AG04450 (cell line): ENCODE measurements around the gene SAP130. TPM values are rescaled to one million over a fixed set of nuclear protein-coding genes. Genes with fewer than 3 reads are reported as not detected.

Experiments
- CTCF ChIA-PET: fragments of 300-600, 350-600 bp; formaldehyde crosslinking; extraction: SDS; loops from one replicate; lab custom pipeline; 2022; ENCODE audit warnings: antibody characterized with exemption, inconsistent platforms; lab: Charles Lee
- POLR2A ChIA-PET: fragments of 350-600 bp; formaldehyde crosslinking; extraction: SDS; loops from one replicate; lab custom pipeline; 2021; ENCODE audit warnings: antibody characterized with exemption, inconsistent platforms; lab: Yijun Ruan, JAX
- DNase-seq: peaks from one replicate; pipeline ENCODE4 v3.0.0-alpha.2; 2011; ENCODE audit warnings: low read depth, low spot score
- H3K27ac ChIP-seq: one replicate; pipeline ENCODE4 v1.5.1; 2012; ENCODE audit warnings: low read depth, low read length, control low read depth
- H3K27me3 ChIP-seq: one replicate; pipeline ENCODE4 v1.6.0; 2012; ENCODE audit warnings: low read length; ENCODE audit not compliant: control insufficient read depth, insufficient read depth
- H3K4me3 ChIP-seq: 2 replicates; pipeline ENCODE4 v1.5.1; 2011; ENCODE audit warnings: mild to moderate bottlenecking, low read depth, low read length, control low read depth
- H3K9me3 ChIP-seq: 2 replicates; pipeline ENCODE4 v1.5.1; 2012; ENCODE audit warnings: low read length; ENCODE audit not compliant: control insufficient read depth, insufficient read depth
- polyA plus RNA-seq: library from polyadenylated mRNA; depleted of rRNA; stranded (reverse); fragments of >200 nt; gene quantifications from 2 replicates; pipeline ENCODE4 v1.2.3, GENCODE V29; 2011
- TF ChIP-seq, protein P1 (sequence below): IDR thresholded peaks from 2 replicates; pipeline ENCODE4 v1.5.1; 2011; ENCODE audit warnings: low read depth, low read length, control low read depth, inconsistent platforms

SAP130 gene
- polyA plus RNA-seq, 1 experiment = 13.3 TPM

- ChIA-PET CTCF (no interaction called here), POLR2A (no interaction called here)
These were observed 11.2 kb downstream of the SAP130 start for GRCh38 chr2:128016620-128017019.

GRCh38 chr2:128012698-128013097 is 15.2 kb downstream of the SAP130 start:
- ChIA-PET POLR2A (no interaction called here), CTCF (no interaction called here)
- H3K27me3 ChIP-seq = no peaks in the 10 kb centered on the region
- DNase-seq = no peak
- no peak overlapping the region for H3K4me3 ChIP-seq
- TF ChIP-seq, protein P1, sequence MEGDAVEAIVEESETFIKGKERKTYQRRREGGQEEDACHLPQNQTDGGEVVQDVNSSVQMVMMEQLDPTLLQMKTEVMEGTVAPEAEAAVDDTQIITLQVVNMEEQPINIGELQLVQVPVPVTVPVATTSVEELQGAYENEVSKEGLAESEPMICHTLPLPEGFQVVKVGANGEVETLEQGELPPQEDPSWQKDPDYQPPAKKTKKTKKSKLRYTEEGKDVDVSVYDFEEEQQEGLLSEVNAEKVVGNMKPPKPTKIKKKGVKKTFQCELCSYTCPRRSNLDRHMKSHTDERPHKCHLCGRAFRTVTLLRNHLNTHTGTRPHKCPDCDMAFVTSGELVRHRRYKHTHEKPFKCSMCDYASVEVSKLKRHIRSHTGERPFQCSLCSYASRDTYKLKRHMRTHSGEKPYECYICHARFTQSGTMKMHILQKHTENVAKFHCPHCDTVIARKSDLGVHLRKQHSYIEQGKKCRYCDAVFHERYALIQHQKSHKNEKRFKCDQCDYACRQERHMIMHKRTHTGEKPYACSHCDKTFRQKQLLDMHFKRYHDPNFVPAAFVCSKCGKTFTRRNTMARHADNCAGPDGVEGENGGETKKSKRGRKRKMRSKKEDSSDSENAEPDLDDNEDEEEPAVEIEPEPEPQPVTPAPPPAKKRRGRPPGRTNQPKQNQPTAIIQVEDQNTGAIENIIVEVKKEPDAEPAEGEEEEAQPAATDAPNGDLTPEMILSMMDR = no peak
- no peak overlapping the region for H3K27ac ChIP-seq
- H3K9me3 ChIP-seq = no peaks in the 10 kb centered on the region

More at GRCh38 chr2:128016620-128017019, 11.2 kb downstream of the SAP130 start:
- no peaks in the 10 kb centered on the region for H3K27me3 ChIP-seq
- H3K9me3 ChIP-seq = no peaks in the 10 kb centered on the region
- TF ChIP-seq, protein P1 = no peak
- no peak overlapping the region for H3K27ac ChIP-seq
- no peak for DNase-seq
- no peak overlapping the region for H3K4me3 ChIP-seq

GRCh38 chr2:128008074-128008672 is 19.7 kb downstream of the SAP130 start:
- TF ChIP-seq, protein P1 = no peak
- H3K4me3 ChIP-seq = no peak overlapping the region
- no peaks in the 10 kb centered on the region for H3K27me3 ChIP-seq
- no peak overlapping the region for H3K27ac ChIP-seq
- POLR2A ChIA-PET = no interaction called here
- CTCF ChIA-PET = no interaction called here
- no peaks in the 10 kb centered on the region for H3K9me3 ChIP-seq
- no peak for DNase-seq

GRCh38 chr2:128004509-128004908 is 23.4 kb downstream of the SAP130 start:
- POLR2A ChIA-PET = no interaction called here

DNA sequence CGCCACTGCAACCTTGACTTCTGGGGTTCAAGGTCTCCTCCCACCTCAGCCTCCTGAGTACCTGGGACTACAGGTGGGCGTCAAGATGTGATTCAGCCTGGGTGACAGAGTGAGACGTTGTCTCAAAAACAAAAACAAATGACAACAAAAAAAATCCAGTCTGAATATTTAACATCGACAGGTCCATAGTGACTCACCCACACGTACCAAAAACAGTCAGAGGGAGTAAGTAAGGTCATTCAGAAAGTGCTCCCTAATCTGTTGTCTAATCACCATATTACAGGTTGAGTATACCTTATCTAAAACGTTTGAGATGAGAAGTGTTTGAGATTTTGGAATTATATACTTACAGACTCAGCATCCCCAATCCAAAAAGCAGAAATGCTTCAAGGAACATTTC is 24.4 kb downstream of the SAP130 start:
- Histone ChIP-seq H3K4me3 (no peak overlapping the region), H3K9me3 (no peaks in the 10 kb centered on the region), H3K27me3 (no peaks in the 10 kb centered on the region), H3K27ac (no peak overlapping the region)
- CTCF ChIA-PET = interaction anchor here (0.6 kb wide), 1 partner anchor 745 kb away, joined by 5 read pairs; no protein-coding TSS in a partner anchor
- TF ChIP-seq, protein P1 = no peak
- no peak for DNase-seq
- POLR2A ChIA-PET = interaction anchor here (0.7 kb wide), 1 partner anchor 61 kb away, joined by 3 read pairs; no protein-coding TSS in a partner anchor

More at GRCh38 chr2:128004509-128004908, 23.4 kb downstream of the SAP130 start:
- Histone ChIP-seq H3K27me3 (no peaks in the 10 kb centered on the region), H3K27ac (no peak overlapping the region), H3K9me3 (no peaks in the 10 kb centered on the region), H3K4me3 (no peak overlapping the region)
- TF ChIP-seq, protein P1 = no peak
- no peak for DNase-seq
- CTCF ChIA-PET = no interaction called here
